Spinal cord (tissue), 10 donors: ENCODE results near the gene HLA-DPB1. TPM values are rescaled to one million over a fixed set of nuclear protein-coding genes. Genes with fewer than 3 reads are reported as not detected.
A peak's percentile ranks its signal among the peaks of the same experiment; 100 is the strongest.
"Not testable (repeated sequence)": the region's sequence is repeated elsewhere in the genome, so short reads cannot be mapped to it uniquely, and the experiment has no call there.

ENCODE experiments used
- DNase-seq, 6 donors: peaks; one replicate each; pipeline versions ENCODE4 v3.0.0 to v3.0.0-alpha.2; 2013 to 2015; ENCODE audit warnings: low spot score in 6 of 6, low read depth in 4 of 6
- H3K27ac ChIP-seq: one replicate; pipeline ENCODE4 v1.5.1; 2013; ENCODE audit warnings: low read depth, low read length, control low read depth
- H3K27me3 ChIP-seq: one replicate; pipeline ENCODE4 v1.6.1; 2013; ENCODE audit warnings: low read length; ENCODE audit not compliant: control insufficient read depth, insufficient read depth
- H3K36me3 ChIP-seq: one replicate; pipeline ENCODE4 v1.6.1; 2013; ENCODE audit warnings: low read length; ENCODE audit not compliant: control insufficient read depth, insufficient read depth
- H3K4me1 ChIP-seq: one replicate; pipeline ENCODE4 v1.6.1; 2013; ENCODE audit warnings: low read length; ENCODE audit not compliant: control insufficient read depth, insufficient read depth
- H3K4me3 ChIP-seq: one replicate; pipeline ENCODE4 v1.5.1; 2013; ENCODE audit warnings: low read depth, low read length, control low read depth
- H3K9me3 ChIP-seq: one replicate; pipeline ENCODE4 v1.6.1; 2013; ENCODE audit warnings: low read length; ENCODE audit not compliant: control insufficient read depth, insufficient read depth
- WGBS: methylation state at CpG from one replicate; pipeline ENCODE4 v1.1.5; 2013; ENCODE audit warnings: missing lambda C conversion rate; ENCODE audit not compliant: insufficient coverage; 5-methylcytosine and 5-hydroxymethylcytosine counted together
- polyA plus RNA-seq, 2 donors: library from polyadenylated mRNA; unstranded; fragments of 120-200 nt; gene quantifications; one replicate each; pipeline ENCODE4 v1.2.1, GENCODE V29; 2013; ENCODE audit not compliant: insufficient read length in 2 of 2
- total RNA-seq, 2 donors: library from RNA; depleted of rRNA in 1 of 2; stranded (reverse); fragments of 120-200 nt in 1 of 2; fragments of >200 nt in 1 of 2; gene quantifications; one replicate each; pipeline versions ENCODE4 v1.2.3 to v1.2.4, GENCODE V29; 2013 to 2014
- donor health status: healthy.

HLA-DPB1 gene
- total and polyA plus RNA-seq, 4 donors = 10.5 to 21.3 (median 13.4) TPM

- 100% methylated on average over 3 of the region's 3 CpGs for WGBS
Measured at GRCh38 chr6:33092385-33092784, 16.6 kb downstream of the HLA-DPB1 start.

DNA sequence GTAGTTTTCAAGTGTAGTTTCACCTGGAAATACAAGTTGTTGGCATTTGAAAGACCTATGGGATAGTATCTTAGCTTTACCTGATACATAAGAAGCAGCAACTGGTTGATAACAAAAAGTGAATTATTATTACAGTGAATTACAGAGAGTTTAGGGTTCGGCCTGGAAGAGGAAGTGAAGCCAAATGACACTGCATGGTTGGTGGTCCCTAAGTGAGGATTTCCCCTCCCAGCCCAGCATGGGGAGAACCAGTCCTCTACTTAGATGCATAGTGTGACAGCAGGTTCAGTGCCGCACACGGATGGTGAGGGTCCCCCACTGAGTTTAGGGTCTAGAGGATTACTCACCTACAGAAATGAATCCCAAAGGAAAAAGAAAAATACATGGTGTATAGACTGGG, 18.1 kb downstream of the HLA-DPB1 start:
- DNase-seq = no peak
- H3K36me3 ChIP-seq = no peaks in the 10 kb centered on the region
- no peaks in the 10 kb centered on the region for H3K9me3 ChIP-seq
- H3K27ac ChIP-seq = no peak overlapping the region
- H3K27me3 ChIP-seq = no peaks in the 10 kb centered on the region
- no peak overlapping the region for H3K4me3 ChIP-seq
- WGBS = 100% methylated on average over 1 of the region's 3 CpGs
- H3K4me1 ChIP-seq = no peaks in the 10 kb centered on the region

More at GRCh38 chr6:33092385-33092784, 16.6 kb downstream of the HLA-DPB1 start:
- no peak overlapping the region for H3K4me3 ChIP-seq
- H3K36me3 ChIP-seq = no peaks in the 10 kb centered on the region
- no peaks in the 10 kb centered on the region for H3K9me3 ChIP-seq
- no peak overlapping the region for H3K27ac ChIP-seq
- no peak for DNase-seq
- H3K4me1 ChIP-seq = no peaks in the 10 kb centered on the region
- H3K27me3 ChIP-seq = no peaks in the 10 kb centered on the region

DNA sequence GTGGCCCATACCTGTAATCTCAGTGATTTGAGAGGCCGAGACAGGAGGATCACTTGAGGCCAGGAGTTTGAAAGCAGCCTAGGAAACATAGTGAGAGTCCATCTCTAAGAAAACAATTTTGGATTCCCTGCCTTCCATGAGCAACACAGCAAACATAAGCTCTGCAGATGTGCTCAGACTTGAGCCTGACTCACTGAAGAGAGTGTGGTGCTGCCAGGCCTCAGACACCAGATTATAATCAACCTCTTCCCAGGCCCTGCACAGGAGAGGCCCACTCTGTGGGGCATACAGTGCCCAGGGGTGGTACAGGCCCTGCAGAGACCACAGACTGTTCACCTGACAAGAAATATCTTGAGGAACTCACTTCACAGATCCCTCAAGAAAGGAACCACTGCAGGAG, 19.9 kb downstream of the HLA-DPB1 start:
- no peaks in the 10 kb centered on the region for H3K4me1 ChIP-seq
- no peaks in the 10 kb centered on the region for H3K9me3 ChIP-seq
- no peaks in the 10 kb centered on the region for H3K27me3 ChIP-seq
- H3K36me3 ChIP-seq = no peaks in the 10 kb centered on the region
- WGBS = no CpG with 5 or more reads among the region's 1 CpG
- no peak overlapping the region for H3K4me3 ChIP-seq
- no peak overlapping the region for H3K27ac ChIP-seq
- DNase-seq = no peak

DNA sequence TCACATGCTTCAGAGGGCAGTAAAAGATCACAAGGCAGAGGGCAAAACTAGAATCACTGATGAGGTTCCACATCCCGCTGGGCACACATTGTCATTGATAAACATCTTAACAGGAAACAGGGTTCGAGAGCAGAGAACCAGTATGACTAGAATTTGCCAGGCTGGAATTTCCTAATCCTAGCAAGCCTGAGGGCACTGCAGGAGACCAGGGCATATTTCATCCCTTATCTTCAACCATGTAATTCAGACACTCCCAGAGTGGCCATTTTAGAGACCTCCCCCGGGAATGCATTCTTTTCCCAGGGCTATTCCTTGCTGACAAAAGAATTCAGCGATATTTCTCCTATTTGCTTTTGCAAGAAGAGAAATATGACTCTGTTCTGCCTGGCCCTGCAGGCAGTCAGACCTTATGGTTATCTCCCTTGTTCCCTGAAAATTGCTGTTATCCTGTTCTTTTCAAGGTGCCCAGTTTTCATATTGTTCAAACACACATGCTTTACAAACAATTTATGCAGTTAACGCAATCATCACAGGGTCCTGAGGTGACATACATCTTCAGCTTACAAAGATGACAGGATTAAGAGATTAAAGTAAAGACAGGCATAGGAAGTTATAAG, 25.4 kb downstream of the HLA-DPB1 start:
- H3K4me3 ChIP-seq, DNase-seq, H3K9me3 ChIP-seq, H3K27me3 ChIP-seq, H3K4me1 ChIP-seq, H3K36me3 ChIP-seq, H3K27ac ChIP-seq: not testable (repeated sequence)
- WGBS = 76% methylated on average over 4 of the region's 5 CpGs

DNA sequence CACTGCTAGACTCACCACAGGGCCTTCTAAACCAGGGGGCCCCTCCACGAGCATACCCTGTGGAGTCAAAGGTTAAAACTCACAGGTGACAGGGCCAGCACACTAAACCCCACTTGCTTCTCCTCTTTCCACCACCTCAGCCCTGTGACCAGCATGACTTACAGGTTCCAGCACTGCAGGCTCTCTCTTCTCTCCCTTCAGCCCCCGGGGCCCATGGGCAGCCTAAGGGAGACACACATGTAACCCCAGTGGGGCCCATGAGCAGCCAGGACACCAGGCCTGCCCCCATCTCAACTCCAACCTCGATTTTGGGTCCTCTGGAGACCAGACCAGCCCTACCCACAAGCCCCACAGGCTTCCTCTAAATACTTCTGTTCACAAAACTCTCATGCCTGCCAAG, 28.0 kb downstream of the HLA-DPB1 start:
- DNase-seq = no peak
- Histone ChIP-seq H3K36me3 (no peaks in the 10 kb centered on the region), H3K27me3 (peaks cover 13% of the 10 kb centered on the region), H3K27ac (no peak overlapping the region), H3K9me3 (peaks cover 3% of the 10 kb centered on the region), H3K4me3 (no peak overlapping the region), H3K4me1 (no peaks in the 10 kb centered on the region)
- 48% methylated on average over 3 of the region's 3 CpGs for WGBS

DNA sequence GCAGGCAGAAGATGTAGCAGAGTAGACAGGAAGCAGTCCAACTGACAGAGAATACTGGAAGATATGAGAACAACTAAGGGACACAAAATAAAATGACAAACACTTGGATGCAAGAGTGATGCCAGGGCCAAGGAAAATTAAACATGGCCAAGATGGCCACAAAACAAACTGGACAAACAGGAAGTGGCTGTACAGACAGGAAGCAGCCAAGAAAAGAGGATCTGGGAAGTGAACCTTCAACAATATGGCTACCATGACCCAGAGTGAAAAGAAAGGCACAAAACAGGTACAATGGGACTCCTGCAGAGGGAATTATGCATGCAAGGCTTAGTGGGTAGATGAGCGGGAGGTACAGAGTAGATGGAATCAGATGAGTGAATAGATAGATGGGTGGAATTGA, 29.1 kb downstream of the HLA-DPB1 start:
- Histone ChIP-seq H3K36me3 (no peaks in the 10 kb centered on the region), H3K4me1 (no peaks in the 10 kb centered on the region), H3K27me3 (peaks cover 13% of the 10 kb centered on the region), H3K4me3 (no peak overlapping the region), H3K27ac (no peak overlapping the region), H3K9me3 (peaks cover 3% of the 10 kb centered on the region)
- WGBS = 84% methylated on average over 1 of the region's 1 CpG
- no peak for DNase-seq

GRCh38 chr6:33105386-33105785, 29.6 kb downstream of the HLA-DPB1 start:
- 81% methylated on average over 3 of the region's 3 CpGs for WGBS
- Histone ChIP-seq H3K27ac (no peak overlapping the region), H3K36me3 (no peaks in the 10 kb centered on the region), H3K4me3 (no peak overlapping the region), H3K9me3 (peaks cover 3% of the 10 kb centered on the region), H3K4me1 (no peaks in the 10 kb centered on the region), H3K27me3 (peaks cover 13% of the 10 kb centered on the region)
- DNase-seq = no peak

- H3K9me3 ChIP-seq = no peaks in the 10 kb centered on the region
- no peak overlapping the region for H3K27ac ChIP-seq
- DNase-seq = no peak
- no peaks in the 10 kb centered on the region for H3K36me3 ChIP-seq
- H3K4me1 ChIP-seq = no peaks in the 10 kb centered on the region
- peaks cover 13% of the 10 kb centered on the region for H3K27me3 ChIP-seq
- 70% methylated on average over 6 of the region's 9 CpGs for WGBS
- no peak overlapping the region for H3K4me3 ChIP-seq
Measured at GRCh38 chr6:33105916-33106871, 30.4 kb downstream of the HLA-DPB1 start.

DNA sequence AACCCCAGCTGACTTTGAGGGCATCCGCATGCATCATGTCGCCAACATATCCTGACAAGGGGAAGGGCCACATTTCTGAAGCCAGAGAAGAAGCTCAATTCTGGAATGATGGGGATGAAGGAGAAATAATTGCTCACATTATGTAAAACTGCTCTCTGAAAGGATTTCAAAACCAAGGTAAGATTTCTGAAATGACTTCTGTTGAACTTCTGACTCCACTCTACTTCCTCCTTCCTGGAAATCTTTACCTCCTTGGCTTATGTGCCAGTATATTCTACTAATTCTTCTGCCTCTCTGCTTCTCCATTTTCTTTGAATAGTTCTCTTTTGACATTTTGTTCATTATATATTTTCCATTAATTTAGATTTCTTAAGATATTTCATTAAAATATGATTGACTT, 31.9 kb downstream of the HLA-DPB1 start:
- Histone ChIP-seq H3K4me3 (no peak overlapping the region), H3K27me3 (peaks cover 13% of the 10 kb centered on the region), H3K27ac (no peak overlapping the region), H3K9me3 (no peaks in the 10 kb centered on the region), H3K4me1 (no peaks in the 10 kb centered on the region), H3K36me3 (no peaks in the 10 kb centered on the region)
- DNase-seq = no peak
- no CpG with 5 or more reads among the region's 2 CpGs for WGBS

DNA sequence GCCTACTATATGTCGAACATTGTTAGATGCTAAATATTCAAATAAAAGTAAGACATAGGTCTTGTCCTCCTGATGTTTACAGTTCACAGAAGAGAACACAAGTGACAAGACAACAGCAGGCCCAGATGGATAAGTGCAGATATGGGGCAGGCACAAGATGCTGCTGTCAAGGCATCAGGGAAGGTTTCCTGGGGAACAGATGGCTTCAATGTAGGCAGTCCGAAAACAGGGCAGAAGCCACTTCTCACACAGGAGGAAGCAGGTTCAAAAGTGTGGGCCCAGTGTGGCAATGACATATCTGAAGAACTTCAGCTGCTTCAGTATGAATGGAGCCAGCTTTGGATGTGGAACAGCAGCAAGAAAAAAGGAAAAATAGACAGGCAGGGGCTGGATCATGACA, 32.5 kb downstream of the HLA-DPB1 start:
- Histone ChIP-seq H3K27ac (no peak overlapping the region), H3K36me3 (no peaks in the 10 kb centered on the region), H3K9me3 (no peaks in the 10 kb centered on the region), H3K4me3 (no peak overlapping the region), H3K27me3 (peaks cover 17% of the 10 kb centered on the region), H3K4me1 (no peaks in the 10 kb centered on the region)
- WGBS = 50% methylated on average over 1 of the region's 2 CpGs
- peak in 1 of 6 donors; percentile 3 for DNase-seq
